Measurements from ENCODE around the gene MORC2.

Gene MORC2

GRCh38 chr22:30918761-30919160 is 49.8 kb downstream of the MORC2 start:
- no peak for DNase-seq

- DNase-seq, result no peak
These were observed 58.2 kb downstream of the MORC2 start for GRCh38 chr22:30910358-30910757.

GRCh38 chr22:30909306-30909705 is 59.3 kb downstream of the MORC2 start:
- no peak for DNase-seq

GRCh38 chr22:30908051-30908461 is 60.5 kb downstream of the MORC2 start:
- DNase-seq, result no peak

GRCh38 chr22:30906946-30907345 is 61.6 kb downstream of the MORC2 start:
- DNase-seq, result no peak

- no peak for DNase-seq
These were observed 62.2 kb downstream of the MORC2 start for GRCh38 chr22:30906411-30906810.

GRCh38 chr22:30905696-30906341 is 62.8 kb downstream of the MORC2 start:
- DNase-seq, result no peak

GRCh38 chr22:30903876-30904460 is 64.6 kb downstream of the MORC2 start:
- no peak for DNase-seq

- no peak for DNase-seq
These were observed 65.8 kb downstream of the MORC2 start for GRCh38 chr22:30902496-30903357.

GRCh38 chr22:30894371-30894740 is 74.2 kb downstream of the MORC2 start:
- no peak for DNase-seq

GRCh38 chr22:30893434-30894370 is 74.9 kb downstream of the MORC2 start:
- DNase-seq, result no peak

GRCh38 chr22:30892731-30893221 is 75.8 kb downstream of the MORC2 start:
- no peak for DNase-seq

- no peak for DNase-seq
These were observed 76.3 kb downstream of the MORC2 start for GRCh38 chr22:30892286-30892685.

- no peak for DNase-seq
These were observed 76.8 kb downstream of the MORC2 start for GRCh38 chr22:30891781-30892180.

- no peak for DNase-seq
These were observed 77.2 kb downstream of the MORC2 start for GRCh38 chr22:30891443-30891755.

- DNase-seq, result no peak
These were observed 77.7 kb downstream of the MORC2 start for GRCh38 chr22:30890686-30891442.

GRCh38 chr22:30889996-30890480 is 78.5 kb downstream of the MORC2 start:
- no peak for DNase-seq

GRCh38 chr22:30889268-30889995 is 79.1 kb downstream of the MORC2 start:
- no peak for DNase-seq

GRCh38 chr22:30887861-30888260 is 80.7 kb downstream of the MORC2 start:
- no peak for DNase-seq

GRCh38 chr22:30887453-30887852 is 81.1 kb downstream of the MORC2 start:
- no peak for DNase-seq

- DNase-seq, result no peak
These were observed 83.0 kb downstream of the MORC2 start for GRCh38 chr22:30885591-30885990.

Measured in activated CD4-positive, CD25-positive, alpha-beta regulatory T cell (primary cell).